AG10803 (cell line): Measurements from ENCODE around the gene PARD3.
A peak's percentile ranks its signal among the peaks of the same experiment; 100 is the strongest.

Experiments used
- DNase-seq: peaks from one replicate; pipeline ENCODE4 v3.0.0; 2010; ENCODE audit warnings: low read depth
- H3K4me3 ChIP-seq: 2 replicates; pipeline ENCODE4 v1.5.1; 2011; ENCODE audit warnings: mild to moderate bottlenecking, low read length, control low read depth
- CTCF ChIP-seq: conservative IDR thresholded peaks from 2 replicates; pipeline ENCODE4 v1.5.1; 2011; ENCODE audit warnings: mild to moderate bottlenecking, low read length, control low read depth, inconsistent platforms

Gene PARD3

GRCh38 chr10:34789966-34790506 lies 25.1 kb downstream of the PARD3 start:
- no peak for TF ChIP-seq CTCF
- no peak overlapping the region for H3K4me3 ChIP-seq
- DNase-seq, result peak; percentile 44

DNA sequence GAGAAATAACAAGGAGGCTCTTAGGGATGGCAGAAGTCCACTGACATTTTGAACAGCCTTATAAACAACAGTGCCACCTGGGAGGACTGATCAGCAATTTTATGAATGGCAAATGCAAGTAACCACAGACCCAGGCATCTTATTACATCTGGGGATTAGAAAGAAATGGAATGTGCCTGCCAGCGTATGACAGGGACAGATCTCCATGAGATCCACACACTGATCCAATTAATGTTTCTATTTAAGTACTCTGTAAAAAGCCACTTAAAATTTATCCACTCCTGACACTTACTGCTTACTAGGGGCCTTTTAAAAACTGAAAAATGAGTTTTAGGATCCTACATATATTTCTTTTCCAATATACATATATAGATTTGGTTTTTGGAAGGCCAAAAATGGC lies 28.6 kb downstream of the PARD3 start:
- TF ChIP-seq CTCF, result peak; percentile 19; the same call in 1 of the 2 replicates
- no peak overlapping the region for H3K4me3 ChIP-seq
- peak; percentile 82 for DNase-seq

GRCh38 chr10:34781711-34782110 lies 33.4 kb downstream of the PARD3 start:
- no peak for DNase-seq
- no peak overlapping the region for H3K4me3 ChIP-seq
- no peak for TF ChIP-seq CTCF

GRCh38 chr10:34780818-34781380 lies 34.2 kb downstream of the PARD3 start:
- DNase-seq, result peak; percentile 13
- TF ChIP-seq CTCF, result no peak
- H3K4me3 ChIP-seq, result no peak overlapping the region

DNA sequence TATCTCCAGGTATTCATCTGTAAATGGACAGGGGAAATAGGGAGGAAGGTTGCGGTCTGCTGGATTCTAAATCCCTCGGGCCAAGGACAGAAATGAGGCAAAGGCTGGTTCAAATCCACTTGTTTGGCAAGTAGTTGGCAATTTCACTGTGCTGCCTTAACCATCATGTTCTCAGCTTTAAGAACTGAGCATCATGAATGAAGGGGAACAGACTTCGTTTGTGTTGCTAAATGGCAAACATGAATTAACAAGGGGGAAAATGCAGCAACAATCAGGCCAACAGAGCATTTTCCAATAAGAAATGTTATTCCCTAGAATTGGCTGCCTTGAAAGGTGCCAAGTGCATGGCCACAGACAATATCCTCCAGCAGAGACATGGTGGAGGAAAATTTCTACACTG lies 36.9 kb downstream of the PARD3 start:
- no peak overlapping the region for H3K4me3 ChIP-seq
- DNase-seq, result no peak
- no peak for TF ChIP-seq CTCF

GRCh38 chr10:34776090-34776690 lies 38.9 kb downstream of the PARD3 start:
- DNase-seq, result no peak
- no peak overlapping the region for H3K4me3 ChIP-seq
- no peak for TF ChIP-seq CTCF

DNA sequence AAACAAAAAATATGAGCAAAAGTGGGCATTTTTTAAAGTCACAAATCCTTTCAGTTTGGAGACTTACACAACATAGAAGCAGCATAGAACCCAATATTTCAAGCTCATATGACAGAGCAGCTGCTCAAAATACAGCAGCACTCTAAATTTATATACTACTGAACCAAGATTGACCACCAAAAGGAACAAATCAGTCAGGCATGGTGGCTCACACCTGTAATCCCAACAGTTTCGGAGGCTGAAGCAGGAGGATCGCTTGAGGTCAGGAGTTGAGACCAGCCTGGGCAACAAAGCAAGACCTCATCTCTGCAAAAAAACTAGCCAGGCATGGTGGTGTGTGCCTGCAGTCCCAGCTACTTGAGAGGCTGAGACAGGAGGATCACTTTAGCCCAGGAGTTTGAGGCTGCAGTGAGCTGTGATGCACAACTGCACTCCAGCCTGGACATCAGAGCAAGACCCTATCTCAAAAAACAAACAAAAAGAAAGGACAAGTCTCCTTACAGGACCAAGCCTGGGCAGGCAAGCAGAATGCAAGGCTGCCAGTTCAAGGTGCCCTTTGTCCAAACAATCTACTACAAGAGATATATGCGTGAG lies 40.0 kb downstream of the PARD3 start:
- no peak for DNase-seq
- H3K4me3 ChIP-seq, result no peak overlapping the region
- TF ChIP-seq CTCF, result no peak
